Keratinocyte (primary cell): ENCODE measurements around the gene PTPRN2. TPM values are rescaled to one million over a fixed set of nuclear protein-coding genes. Genes with fewer than 3 reads are reported as not detected.
A peak's percentile ranks its signal among the peaks of the same experiment; 100 is the strongest.

ENCODE experiments used
- DNase-seq: peaks from one replicate; pipeline ENCODE4 v3.0.0-alpha.2; 2011; ENCODE audit warnings: low read depth, missing footprints, low spot score
- FAIRE-seq: peaks from 2 replicates; lab custom pipeline; 2011; peaks lifted over from hg19 to GRCh38; lab: Jason Lieb, UNC
- H2AFZ ChIP-seq: 2 replicates; pipeline ENCODE4 v1.6.0; 2012; ENCODE audit warnings: low read length, control low read depth, inconsistent platforms; ENCODE audit not compliant: control insufficient read depth
- H3K27ac ChIP-seq: 2 replicates; pipeline ENCODE4 v1.5.1; 2011; ENCODE audit warnings: low read length; ENCODE audit not compliant: control insufficient read depth, insufficient read depth
- H3K27me3 ChIP-seq: 3 replicates; pipeline ENCODE4 v1.6.0; 2011; ENCODE audit warnings: low read length; ENCODE audit not compliant: control insufficient read depth, insufficient read depth; ENCODE audit errors: extremely low read depth
- H3K36me3 ChIP-seq, 2 experiments: 2 replicates in 1 of 2; 3 replicates in 1 of 2; pipeline ENCODE4 v1.5.1; 2011; ENCODE audit warnings: low read length in 2 of 2, mild to moderate bottlenecking in 1 of 2; ENCODE audit not compliant: control insufficient read depth in 2 of 2, insufficient read depth in 2 of 2; ENCODE audit errors: extremely low read depth in 1 of 2
- H3K4me1 ChIP-seq: 3 replicates; pipeline ENCODE4 v1.5.1; 2011; ENCODE audit warnings: low read length; ENCODE audit not compliant: control insufficient read depth, insufficient read depth; ENCODE audit errors: extremely low read depth
- H3K4me2 ChIP-seq: 3 replicates; pipeline ENCODE4 v1.6.0; 2011; ENCODE audit warnings: low read depth, low read length; ENCODE audit not compliant: control insufficient read depth, insufficient read depth; ENCODE audit errors: extremely low read depth
- H3K4me3 ChIP-seq, 3 experiments: fragments of 200-600 bp in 1 of 3; sonication (generic) in 1 of 3; 2 replicates in 2 of 3; 3 replicates in 1 of 3; pipeline ENCODE4 v1.5.1; 2011 to 2016; ENCODE audit warnings: low read length in 3 of 3, mild to moderate bottlenecking in 3 of 3, control low read depth in 2 of 3, inconsistent platforms in 1 of 3, low read depth in 1 of 3, mixed read lengths in 1 of 3, mixed run types in 1 of 3, moderate library complexity in 1 of 3; ENCODE audit not compliant: control insufficient read depth in 2 of 3, insufficient read depth in 2 of 3; ENCODE audit errors: extremely low read depth in 1 of 3
- H3K79me2 ChIP-seq: 2 replicates; pipeline ENCODE4 v1.6.0; 2012; ENCODE audit warnings: low read length; ENCODE audit not compliant: control insufficient read depth, insufficient read depth
- H3K9ac ChIP-seq: 3 replicates; pipeline ENCODE4 v1.6.0; 2011; ENCODE audit warnings: low read length; ENCODE audit not compliant: control insufficient read depth, insufficient read depth; ENCODE audit errors: extremely low read depth
- H3K9me1 ChIP-seq: 3 replicates; pipeline ENCODE4 v1.6.0; 2011; ENCODE audit warnings: low read length; ENCODE audit not compliant: control insufficient read depth, insufficient read depth; ENCODE audit errors: extremely low read depth
- H3K9me3 ChIP-seq: 2 replicates; pipeline ENCODE4 v1.5.1; 2012; ENCODE audit warnings: low read depth, low read length; ENCODE audit not compliant: control insufficient read depth
- H4K20me1 ChIP-seq: 3 replicates; pipeline ENCODE4 v1.6.0; 2011; ENCODE audit warnings: low read length; ENCODE audit not compliant: control insufficient read depth, insufficient read depth; ENCODE audit errors: extremely low read depth
- CTCF ChIP-seq, 3 experiments: IDR thresholded peaks in 1 of 3; conservative IDR thresholded peaks in 1 of 3; optimal IDR thresholded peaks in 1 of 3; 2 replicates in 2 of 3; 3 replicates in 1 of 3; pipeline versions ENCODE3 to v1.5.1; 2011; ENCODE audit warnings: low read length in 3 of 3, mild to moderate bottlenecking in 3 of 3, moderate library complexity in 2 of 3, control low read depth in 1 of 3, inconsistent platforms in 1 of 3; ENCODE audit not compliant: insufficient read depth in 2 of 3; ENCODE audit errors: extremely low read depth in 1 of 3
- EZH2 ChIP-seq: IDR thresholded peaks from one replicate; pipeline ENCODE4 v1.6.1; 2012; ENCODE audit warnings: inconsistent platforms, mild to moderate bottlenecking, low read length, moderate library complexity
- dilution Hi-C: fragments of 300-500 bp; cut with MboI; formaldehyde crosslinking; loops from one replicate; pipeline ENCODE4 v1.7.0; 2020; ENCODE audit warnings: low sequenced_read_pairs; ENCODE audit not compliant: extremely low pct_ligation_motif_present
- polyA plus RNA-seq, 5 experiments: library from polyadenylated mRNA; depleted of rRNA in 3 of 5; stranded (reverse) in 3 of 5; stranded (forward) in 1 of 5; unstranded in 1 of 5; fragments of >200 nt; gene quantifications; 1 replicate in 1 of 5; 2 replicates in 3 of 5; 3 replicates in 1 of 5; pipeline versions ENCODE4 v1.2.1 to v1.2.3, GENCODE V29; 2011 to 2012; ENCODE audit warnings: missing spikeins in 2 of 5, low read depth in 1 of 5, low replicate concordance in 1 of 5

The PTPRN2 gene
- polyA plus RNA-seq, 1 donor (not counting 4 experiments of a cell fraction or from before 2014, with no cell fraction given), result not detected

GRCh38 chr7:158573310-158573709 is 14.3 kb downstream of the PTPRN2 start:
- dilution Hi-C loops, result no loop called here
- Histone ChIP-seq H3K36me3 (no peaks in the 10 kb centered on the region), H3K9me1 (no peaks in the 10 kb centered on the region), H3K9ac (no peak overlapping the region), H3K4me1 (no peaks in the 10 kb centered on the region), H3K9me3 (no peaks in the 10 kb centered on the region), H3K27me3 (peaks cover 13% of the 10 kb centered on the region), H3K4me3 (no peak overlapping the region), H3K4me2 (no peak overlapping the region), H3K27ac (no peak overlapping the region), H2AFZ (no peak overlapping the region), H3K79me2 (no peaks in the 10 kb centered on the region), H4K20me1 (no peaks in the 10 kb centered on the region)
- TF ChIP-seq CTCF (optimal IDR thresholded peaks at IDR 0.05 in 1 of 3, IDR thresholded peaks at IDR 0.05 in 1 of 3, conservative IDR thresholded peaks at IDR 0.05 in 1 of 3; ENCODE audit: extremely low read depth in 1 of 3, insufficient read depth in 2 of 3, low read length in 3 of 3) (no peak), EZH2 (no peak)
- no peak for DNase-seq
- no peak for FAIRE-seq

- Histone ChIP-seq H3K27ac (no peak overlapping the region), H3K27me3 (peaks cover 13% of the 10 kb centered on the region), H4K20me1 (no peaks in the 10 kb centered on the region), H3K9ac (no peak overlapping the region), H3K9me3 (no peaks in the 10 kb centered on the region), H3K4me1 (no peaks in the 10 kb centered on the region), H3K4me2 (no peak overlapping the region), H2AFZ (no peak overlapping the region), H3K9me1 (no peaks in the 10 kb centered on the region), H3K36me3 (no peaks in the 10 kb centered on the region), H3K79me2 (no peaks in the 10 kb centered on the region), H3K4me3 (no peak overlapping the region)
- DNase-seq, result no peak
- dilution Hi-C loops, result no loop called here
- TF ChIP-seq CTCF (optimal IDR thresholded peaks at IDR 0.05 in 1 of 3, IDR thresholded peaks at IDR 0.05 in 1 of 3, conservative IDR thresholded peaks at IDR 0.05 in 1 of 3; ENCODE audit: extremely low read depth in 1 of 3, insufficient read depth in 2 of 3, low read length in 3 of 3) (peak in 1 of 3 experiments; percentile 19), EZH2 (no peak)
- FAIRE-seq, result no peak
Observed at GRCh38 chr7:158572000-158572828, 15.4 kb downstream of the PTPRN2 start.
